Transverse colon (tissue), 4 donors: ENCODE data around the gene GNG7. TPM values are rescaled to one million over a fixed set of nuclear protein-coding genes. Genes with fewer than 3 reads are reported as not detected.

Source experiments
- DNase-seq: peaks from one replicate; pipeline ENCODE4 v3.0.0-alpha.2; 2019
- H3K27ac ChIP-seq, 4 donors: fragments of 200-600 bp; sonication (generic); 2 replicates each; pipeline ENCODE4 v1.5.1; 2016 to 2018; ENCODE audit warnings: inconsistent platforms in 4 of 4
- H3K27me3 ChIP-seq: fragments of 200-600 bp; sonication (generic); 2 replicates; pipeline ENCODE4 v1.5.1; 2017; ENCODE audit warnings: inconsistent platforms
- H3K36me3 ChIP-seq, 4 donors: fragments of 200-600 bp; sonication (generic); 2 replicates each; pipeline ENCODE4 v1.5.1; 2017 to 2019; ENCODE audit warnings: inconsistent platforms in 4 of 4
- H3K4me1 ChIP-seq, 4 donors: fragments of 200-600 bp; sonication (generic); 2 replicates each; pipeline ENCODE4 v1.5.1; 2017 to 2020; ENCODE audit warnings: inconsistent platforms in 4 of 4
- H3K4me3 ChIP-seq, 4 donors: fragments of 200-600 bp; sonication (generic); 1 replicate in 1 of 4; 2 replicates in 3 of 4; pipeline versions ENCODE4 v1.5.1 to v1.6.1; 2017 to 2019; ENCODE audit warnings: inconsistent platforms in 4 of 4
- H3K9me3 ChIP-seq, 2 donors: fragments of 200-600 bp; sonication (generic); 2 replicates each; pipeline ENCODE4 v1.5.1; 2017 to 2019; ENCODE audit warnings: inconsistent platforms in 2 of 2
- EP300 ChIP-seq: sonication (generic); formaldehyde crosslinking; IDR thresholded peaks from one replicate; pipeline ENCODE4 v1.6.1; 2017; ENCODE audit warnings: antibody characterized with exemption, low read depth
- POLR2A ChIP-seq: fragments of 450-650 bp; IDR thresholded peaks from one replicate; pipeline ENCODE4 v1.6.1; 2016; ENCODE audit warnings: antibody characterized with exemption, mild to moderate bottlenecking, moderate library complexity
- POLR2AphosphoS5 ChIP-seq, 3 donors: sonication (generic); formaldehyde crosslinking; IDR thresholded peaks; one replicate each; pipeline ENCODE4 v1.6.1; 2016; ENCODE audit warnings: antibody characterized with exemption in 3 of 3
- WGBS, 2 donors: methylation state at CpG; one replicate each; pipeline ENCODE4 v1.1.5; 2018; ENCODE audit warnings: low coverage in 1 of 2; 5-methylcytosine and 5-hydroxymethylcytosine counted together
- in situ Hi-C, 4 donors: fragments of 200-750 bp; cut with MboI; loops; one replicate each; pipeline versions ENCODE4 v1.15.0 to v1.15.1; 2017; ENCODE audit warnings: low sequenced_read_pairs in 3 of 4, low pct_ligation_motif_present in 1 of 4, low pct_unique_long_range_greater_than_20kb in 1 of 4
- intact Hi-C: fragments of 100-400 bp; cut with DNase I; formaldehyde crosslinking; loops from one replicate; pipeline ENCODE4 v1.15.1; 2023; ENCODE audit warnings: low total_unique reads
- total RNA-seq, 4 donors: library from RNA; depleted of rRNA; stranded (reverse); fragments of >200 nt; gene quantifications; one replicate each; pipeline ENCODE4 v1.1.0, GENCODE V29; 2016
- TF ChIP-seq, protein P1 (sequence below), 5 experiments: fragments of 200-600 bp in 3 of 5; fragments of 450-650 bp in 2 of 5; sonication (generic) in 3 of 5; IDR thresholded peaks; 1 replicate in 2 of 5; 2 replicates in 3 of 5; pipeline ENCODE4 v1.5.1; 2016 to 2017; ENCODE audit warnings: antibody characterized with exemption in 5 of 5, inconsistent platforms in 3 of 5, mild to moderate bottlenecking in 2 of 5, moderate library complexity in 1 of 5

Gene GNG7
- total RNA-seq, 4 donors from 2014 or later = 1.6 to 13.1 (median 4.0) TPM

DNA sequence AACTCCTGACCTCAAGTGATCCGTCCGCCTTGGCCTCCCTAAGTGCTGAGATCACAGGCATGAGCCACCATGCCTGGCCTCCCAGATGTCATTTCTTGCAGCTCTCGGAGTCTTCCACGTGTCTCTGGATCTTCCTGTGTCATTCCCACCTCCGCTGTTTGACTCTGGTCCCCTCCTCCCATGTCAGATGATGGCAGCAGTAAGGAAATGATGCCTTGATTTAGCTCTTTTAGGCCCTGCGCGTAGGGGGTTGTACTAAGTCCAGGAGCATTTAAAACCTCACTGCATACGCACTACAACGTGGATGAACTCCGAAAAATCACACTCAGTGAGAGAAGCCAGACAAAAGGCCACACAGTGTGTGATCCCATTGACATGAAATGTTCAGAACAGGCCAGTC is 113.1 kb downstream of the GNG7 start:
- H3K4me1 ChIP-seq = peaks cover 0 to 30% (median 12%) of the 10 kb centered on the region in 4 donors
- H3K36me3 ChIP-seq = no peaks in the 10 kb centered on the region
- no peak overlapping the region for H3K4me3 ChIP-seq
- WGBS, 2 donors = 92 to 95% methylated on average over 4 to 10 of the region's 10 CpGs
- no peaks in the 10 kb centered on the region for H3K9me3 ChIP-seq
- H3K27ac ChIP-seq = no peak overlapping the region
- no peak for DNase-seq
- in situ Hi-C loops = no loop called here
- no peak for TF ChIP-seq POLR2AphosphoS5 (IDR thresholded peaks at IDR 0.05)
- TF ChIP-seq, protein P1, sequence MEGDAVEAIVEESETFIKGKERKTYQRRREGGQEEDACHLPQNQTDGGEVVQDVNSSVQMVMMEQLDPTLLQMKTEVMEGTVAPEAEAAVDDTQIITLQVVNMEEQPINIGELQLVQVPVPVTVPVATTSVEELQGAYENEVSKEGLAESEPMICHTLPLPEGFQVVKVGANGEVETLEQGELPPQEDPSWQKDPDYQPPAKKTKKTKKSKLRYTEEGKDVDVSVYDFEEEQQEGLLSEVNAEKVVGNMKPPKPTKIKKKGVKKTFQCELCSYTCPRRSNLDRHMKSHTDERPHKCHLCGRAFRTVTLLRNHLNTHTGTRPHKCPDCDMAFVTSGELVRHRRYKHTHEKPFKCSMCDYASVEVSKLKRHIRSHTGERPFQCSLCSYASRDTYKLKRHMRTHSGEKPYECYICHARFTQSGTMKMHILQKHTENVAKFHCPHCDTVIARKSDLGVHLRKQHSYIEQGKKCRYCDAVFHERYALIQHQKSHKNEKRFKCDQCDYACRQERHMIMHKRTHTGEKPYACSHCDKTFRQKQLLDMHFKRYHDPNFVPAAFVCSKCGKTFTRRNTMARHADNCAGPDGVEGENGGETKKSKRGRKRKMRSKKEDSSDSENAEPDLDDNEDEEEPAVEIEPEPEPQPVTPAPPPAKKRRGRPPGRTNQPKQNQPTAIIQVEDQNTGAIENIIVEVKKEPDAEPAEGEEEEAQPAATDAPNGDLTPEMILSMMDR (IDR thresholded peaks at IDR 0.05) = no peak
- intact Hi-C loops = no loop called here
- no peaks in the 10 kb centered on the region for H3K27me3 ChIP-seq

- Histone ChIP-seq H3K4me1 (peaks cover 0 to 30% (median 12%) of the 10 kb centered on the region in 4 donors), H3K27me3 (no peaks in the 10 kb centered on the region), H3K36me3 (no peaks in the 10 kb centered on the region), H3K9me3 (peaks cover 0 to 6% of the 10 kb centered on the region in 2 donors), H3K27ac (peak overlapping the region; percentile 41 to 69 (median 51)), H3K4me3 (no peak overlapping the region)
- WGBS, 2 donors = 25 to 52% methylated on average over 8 to 30 of the region's 30 CpGs
- DNase-seq = peak; percentile 70
- in situ Hi-C loops = no loop called here
- intact Hi-C loops = loop anchor here (1.0 kb wide), 1 partner anchor 46 kb away; no protein-coding TSS in a partner anchor
- no peak for TF ChIP-seq EP300
- TF ChIP-seq, protein P1 (IDR thresholded peaks at IDR 0.05) = no peak
- TF ChIP-seq POLR2A = no peak
- peak in 2 of 3 donors; percentile 25 to 34 for TF ChIP-seq POLR2AphosphoS5 (IDR thresholded peaks at IDR 0.05)
Measured at GRCh38 chr19:2588081-2588777, 114.3 kb downstream of the GNG7 start.

DNA sequence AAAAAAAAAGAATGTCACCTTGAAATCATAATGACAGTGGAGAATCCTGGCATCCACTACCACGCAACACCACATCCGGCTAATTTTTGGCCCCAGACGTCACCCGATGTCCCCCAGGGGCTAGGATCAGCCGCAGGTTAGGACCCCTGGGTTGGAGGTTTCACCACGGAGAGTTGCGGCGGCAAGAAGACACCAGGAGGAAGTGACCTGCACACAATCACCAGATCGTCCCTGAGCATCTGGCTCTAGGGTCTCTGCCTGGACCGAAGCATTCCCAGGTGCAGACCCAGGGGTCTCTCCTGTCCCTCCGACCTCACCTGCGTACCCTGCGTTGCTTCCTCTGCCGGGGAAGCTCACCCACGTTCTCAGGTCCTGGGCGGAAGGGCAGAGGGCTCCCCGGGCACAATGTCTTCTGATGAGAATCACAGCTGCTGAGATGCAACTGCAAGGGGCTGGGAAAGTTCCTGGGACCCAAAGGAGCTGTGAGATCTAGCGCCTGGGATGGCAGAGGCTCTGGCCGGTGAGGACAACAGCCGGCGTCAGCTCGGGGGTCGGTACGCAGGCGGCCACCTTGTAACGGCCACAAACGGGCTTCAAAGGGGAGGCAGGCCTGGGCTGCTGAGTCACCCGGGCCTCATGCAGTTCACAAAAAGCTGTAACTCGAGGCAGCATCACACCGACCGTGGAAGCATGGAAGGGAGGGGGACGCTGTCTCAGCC is 115.3 kb downstream of the GNG7 start:
- WGBS, 2 donors = 89% methylated on average over 32 of the region's 32 CpGs; no CpG with 5 or more reads in 1 of the 2 donors
- intact Hi-C loops = no loop called here
- peaks cover 0 to 6% of the 10 kb centered on the region in 2 donors for H3K9me3 ChIP-seq
- no peak for DNase-seq
- H3K36me3 ChIP-seq = no peaks in the 10 kb centered on the region
- peak overlapping the region; percentile 41 to 69 (median 51) for H3K27ac ChIP-seq
- H3K4me3 ChIP-seq = no peak overlapping the region
- no peaks in the 10 kb centered on the region for H3K27me3 ChIP-seq
- H3K4me1 ChIP-seq = peaks cover 0 to 27% (median 12%) of the 10 kb centered on the region in 4 donors
- in situ Hi-C loops = no loop called here
- TF ChIP-seq EP300 = no peak
- TF ChIP-seq POLR2AphosphoS5 (IDR thresholded peaks at IDR 0.05) = no peak
- TF ChIP-seq, protein P1 (IDR thresholded peaks at IDR 0.05) = no peak

DNA sequence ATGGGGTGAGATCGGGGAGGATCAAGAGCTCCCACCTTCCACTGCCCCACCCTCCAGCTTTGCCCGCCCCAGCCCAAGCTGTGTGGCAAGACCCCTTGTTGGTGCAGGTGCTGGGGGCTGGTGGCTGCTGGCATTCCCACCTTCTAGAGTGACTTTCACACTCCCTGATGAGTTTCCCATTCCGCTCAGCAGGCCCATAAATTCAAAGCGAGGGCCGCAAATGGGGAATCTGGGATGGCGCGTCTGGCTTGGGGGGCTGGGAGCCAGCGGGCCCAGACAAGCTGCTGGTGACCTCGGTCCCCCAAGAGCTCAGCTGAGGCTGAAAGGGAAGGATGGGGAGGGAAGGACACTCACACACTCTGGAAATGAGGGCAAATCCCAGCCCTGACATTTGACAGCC is 116.3 kb downstream of the GNG7 start:
- peaks cover 0 to 6% of the 10 kb centered on the region in 2 donors for H3K9me3 ChIP-seq
- DNase-seq = no peak
- H3K4me3 ChIP-seq = no peak overlapping the region
- H3K36me3 ChIP-seq = no peaks in the 10 kb centered on the region
- intact Hi-C loops (no loop called here), in situ Hi-C loops (no loop called here)
- no peaks in the 10 kb centered on the region for H3K27me3 ChIP-seq
- 90% methylated on average over 9 of the region's 9 CpGs; no CpG with 5 or more reads in 1 of the 2 donors for WGBS, 2 donors
- no peak overlapping the region for H3K27ac ChIP-seq
- TF ChIP-seq POLR2A = no peak
- TF ChIP-seq, protein P1 (IDR thresholded peaks at IDR 0.05) = no peak
- TF ChIP-seq EP300 = no peak
- no peak for TF ChIP-seq POLR2AphosphoS5 (IDR thresholded peaks at IDR 0.05)
- H3K4me1 ChIP-seq = peaks cover 0 to 20% (median 12%) of the 10 kb centered on the region in 4 donors
